Measurements from ENCODE around the gene MAP3K2. TPM values are rescaled to one million over a fixed set of nuclear protein-coding genes. Genes with fewer than 3 reads are reported as not detected.
"Not testable (repeated sequence)": the region's sequence is repeated elsewhere in the genome, so short reads cannot be mapped to it uniquely, and the experiment has no call there.

Gene MAP3K2
- total RNA-seq, 1 donor from 2014 or later = 42.2 TPM

DNA sequence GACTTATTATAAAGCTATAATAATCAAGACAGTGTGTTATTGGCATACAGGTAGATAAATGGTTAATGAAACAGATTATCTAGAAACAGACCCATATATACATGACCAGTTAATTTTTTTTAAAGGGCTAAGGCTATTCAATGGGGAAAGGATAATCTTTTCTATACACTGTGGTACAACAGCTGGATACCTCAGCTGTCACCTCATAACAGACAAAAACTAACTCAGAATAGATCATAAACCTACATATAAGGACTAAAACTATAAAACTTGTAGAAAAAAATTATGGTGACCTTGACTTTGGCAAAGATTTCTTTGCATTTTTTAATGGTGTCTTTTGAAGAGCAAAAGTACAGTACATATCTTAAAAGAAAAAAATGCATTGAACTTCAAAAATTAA, 30.2 kb downstream of the MAP3K2 start:
- TF ChIP-seq, protein P1, sequence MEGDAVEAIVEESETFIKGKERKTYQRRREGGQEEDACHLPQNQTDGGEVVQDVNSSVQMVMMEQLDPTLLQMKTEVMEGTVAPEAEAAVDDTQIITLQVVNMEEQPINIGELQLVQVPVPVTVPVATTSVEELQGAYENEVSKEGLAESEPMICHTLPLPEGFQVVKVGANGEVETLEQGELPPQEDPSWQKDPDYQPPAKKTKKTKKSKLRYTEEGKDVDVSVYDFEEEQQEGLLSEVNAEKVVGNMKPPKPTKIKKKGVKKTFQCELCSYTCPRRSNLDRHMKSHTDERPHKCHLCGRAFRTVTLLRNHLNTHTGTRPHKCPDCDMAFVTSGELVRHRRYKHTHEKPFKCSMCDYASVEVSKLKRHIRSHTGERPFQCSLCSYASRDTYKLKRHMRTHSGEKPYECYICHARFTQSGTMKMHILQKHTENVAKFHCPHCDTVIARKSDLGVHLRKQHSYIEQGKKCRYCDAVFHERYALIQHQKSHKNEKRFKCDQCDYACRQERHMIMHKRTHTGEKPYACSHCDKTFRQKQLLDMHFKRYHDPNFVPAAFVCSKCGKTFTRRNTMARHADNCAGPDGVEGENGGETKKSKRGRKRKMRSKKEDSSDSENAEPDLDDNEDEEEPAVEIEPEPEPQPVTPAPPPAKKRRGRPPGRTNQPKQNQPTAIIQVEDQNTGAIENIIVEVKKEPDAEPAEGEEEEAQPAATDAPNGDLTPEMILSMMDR (IDR thresholded peaks at IDR 0.05; ENCODE audit: insufficient read depth, low read length, poor library complexity, severe bottlenecking) = no peak
- H3K36me3 ChIP-seq (ENCODE audit: control insufficient read depth, insufficient read depth, low read length) = no peaks in the 10 kb centered on the region
- H3K27me3 ChIP-seq (ENCODE audit: control insufficient read depth, insufficient read depth, low read length) = no peaks in the 10 kb centered on the region
- H3K4me3 ChIP-seq (ENCODE audit: low read depth, low read length) = no peak overlapping the region
- DNase-seq (ENCODE audit: low read depth) = no peak

DNA sequence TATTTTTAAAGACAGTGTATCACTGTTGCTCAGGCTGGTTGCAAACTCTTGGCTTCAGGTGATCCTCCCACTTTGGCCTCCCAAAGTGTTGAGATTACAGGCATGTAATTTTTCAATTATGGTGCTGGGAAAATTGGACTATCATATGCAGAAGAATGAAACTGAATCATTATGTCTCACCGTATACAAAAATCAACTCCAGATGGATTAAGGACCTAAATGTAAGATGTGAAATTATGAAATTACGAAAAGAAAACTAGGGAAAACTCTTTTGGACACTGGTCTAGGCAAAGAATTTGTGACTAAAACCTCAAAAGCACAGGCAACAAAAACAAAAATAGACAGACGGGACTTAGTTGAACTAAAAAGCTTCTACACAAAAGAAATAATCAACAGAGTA, 31.2 kb downstream of the MAP3K2 start:
- Histone ChIP-seq H3K36me3 (ENCODE audit: control insufficient read depth, insufficient read depth, low read length) (no peaks in the 10 kb centered on the region), H3K27me3 (ENCODE audit: control insufficient read depth, insufficient read depth, low read length) (no peaks in the 10 kb centered on the region), H3K4me3 (ENCODE audit: low read depth, low read length) (no peak overlapping the region)
- TF ChIP-seq, protein P1 (IDR thresholded peaks at IDR 0.05; ENCODE audit: insufficient read depth, low read length, poor library complexity, severe bottlenecking) = no peak
- no peak for DNase-seq (ENCODE audit: low read depth)

DNA sequence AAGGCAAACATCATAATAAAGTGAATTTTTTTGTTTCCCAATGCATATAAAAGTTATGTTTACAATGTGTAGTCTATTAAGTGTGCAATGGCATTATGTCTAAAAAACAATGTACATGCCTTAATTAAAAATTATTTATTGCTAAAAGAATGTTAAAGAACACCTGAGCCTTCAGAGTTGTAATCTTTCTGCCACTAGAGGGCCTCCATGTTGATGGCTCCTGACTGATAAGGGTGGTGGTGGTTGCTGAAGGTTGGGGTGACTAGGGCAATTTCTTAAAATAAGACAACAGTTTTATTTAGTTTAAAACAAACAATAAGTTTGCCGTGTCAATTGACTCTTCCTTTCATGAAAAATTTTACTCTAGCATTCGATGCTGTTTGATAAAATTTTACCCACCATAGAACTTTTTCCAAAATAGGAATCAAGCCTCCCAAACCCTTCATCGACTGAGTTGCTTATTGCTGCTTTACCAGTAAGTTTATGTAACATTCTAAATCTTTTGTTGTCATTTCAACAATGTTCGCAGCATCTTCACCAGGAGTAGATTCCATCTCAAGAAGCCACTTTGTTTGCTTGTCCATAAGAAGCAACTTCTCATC, 32.3 kb downstream of the MAP3K2 start:
- DNase-seq (ENCODE audit: low read depth) = no peak
- Histone ChIP-seq H3K36me3 (ENCODE audit: control insufficient read depth, insufficient read depth, low read length) (no peaks in the 10 kb centered on the region), H3K4me3 (ENCODE audit: low read depth, low read length) (no peak overlapping the region), H3K27me3 (ENCODE audit: control insufficient read depth, insufficient read depth, low read length) (no peaks in the 10 kb centered on the region)
- TF ChIP-seq, protein P1 (IDR thresholded peaks at IDR 0.05; ENCODE audit: insufficient read depth, low read length, poor library complexity, severe bottlenecking) = peak; percentile 64

DNA sequence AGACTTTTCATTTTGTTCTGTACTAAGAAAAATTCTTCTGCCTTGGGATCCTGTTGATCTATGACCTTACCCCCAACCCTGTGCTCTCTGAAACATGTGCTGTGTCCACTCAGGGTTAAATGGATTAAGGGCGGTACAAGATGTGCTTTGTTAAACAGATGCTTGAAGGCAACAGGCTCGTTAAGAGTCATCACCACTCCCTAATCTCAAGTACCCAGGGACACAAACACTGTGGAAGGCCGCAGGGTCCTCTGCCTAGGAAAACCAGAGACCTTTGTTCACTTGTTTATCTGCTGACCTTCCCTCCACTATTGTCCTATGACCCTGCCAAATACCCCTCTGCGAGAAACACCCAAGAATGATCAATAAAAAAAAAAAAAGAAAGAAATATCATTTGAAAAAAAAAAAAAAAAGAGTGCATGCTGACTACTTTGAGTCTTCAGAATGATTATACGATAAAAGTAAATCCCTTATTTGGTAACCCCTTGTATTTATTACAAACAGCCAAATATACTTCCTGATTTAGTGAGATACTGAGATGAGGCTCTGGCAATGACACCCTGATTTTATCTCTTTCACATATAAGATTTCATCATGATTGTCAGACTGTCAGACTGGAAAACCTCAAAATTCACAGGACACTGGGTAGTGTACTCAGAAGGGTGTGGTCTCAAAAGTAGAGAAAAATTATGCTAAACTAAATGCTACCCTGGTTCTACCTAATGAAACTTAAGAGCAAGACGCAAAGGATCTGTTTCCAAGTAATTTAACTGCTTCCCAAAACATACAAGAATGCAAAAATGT, 33.7 kb downstream of the MAP3K2 start:
- H3K27me3 ChIP-seq (ENCODE audit: control insufficient read depth, insufficient read depth, low read length); DNase-seq (ENCODE audit: low read depth); H3K36me3 ChIP-seq (ENCODE audit: control insufficient read depth, insufficient read depth, low read length); H3K4me3 ChIP-seq (ENCODE audit: low read depth, low read length): not testable (repeated sequence)

DNA sequence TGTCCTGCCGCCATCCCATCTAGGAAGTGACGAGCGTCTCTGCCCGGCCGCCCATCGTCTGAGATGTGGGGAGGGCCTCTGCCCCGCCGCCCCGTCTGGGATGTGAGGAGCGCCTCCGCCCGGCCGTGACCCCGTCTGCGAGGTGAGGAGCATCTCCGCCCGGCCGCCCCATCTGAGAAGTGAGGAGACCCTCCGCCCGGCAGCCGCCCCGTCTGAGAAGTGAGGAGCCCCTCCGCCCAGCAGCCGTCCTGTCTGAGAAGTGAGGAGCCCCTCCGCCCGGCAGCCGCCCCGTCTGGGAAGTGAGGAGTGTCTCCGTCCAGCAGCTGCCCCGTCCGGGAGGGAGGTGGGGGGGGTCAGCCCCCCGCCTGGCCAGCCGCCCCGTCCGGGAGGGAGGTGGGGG, 34.6 kb downstream of the MAP3K2 start:
- not testable (repeated sequence) for H3K27me3 ChIP-seq (ENCODE audit: control insufficient read depth, insufficient read depth, low read length); H3K36me3 ChIP-seq (ENCODE audit: control insufficient read depth, insufficient read depth, low read length); H3K4me3 ChIP-seq (ENCODE audit: low read depth, low read length); DNase-seq (ENCODE audit: low read depth)

DNA sequence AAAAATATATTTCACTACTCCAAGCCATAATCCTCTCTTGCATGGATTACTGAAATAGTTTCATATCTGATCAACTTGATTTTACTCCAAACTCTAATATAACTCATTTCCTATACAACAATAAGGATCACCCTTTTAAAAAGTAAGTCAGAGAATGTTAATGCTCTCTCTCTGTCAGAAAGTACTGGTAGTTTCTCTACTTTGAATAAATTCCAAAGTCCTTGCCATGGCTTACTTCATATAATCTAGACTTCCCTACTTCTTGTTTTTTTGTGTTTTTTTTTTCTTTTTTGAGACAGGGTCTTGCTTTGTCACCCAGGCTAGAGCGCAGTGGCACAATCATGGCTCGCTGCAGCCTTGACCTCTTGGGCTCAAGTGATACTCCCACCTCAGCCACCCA, 36.2 kb downstream of the MAP3K2 start:
- DNase-seq (ENCODE audit: low read depth) = no peak
- no peak overlapping the region for H3K4me3 ChIP-seq (ENCODE audit: low read depth, low read length)
- no peaks in the 10 kb centered on the region for H3K36me3 ChIP-seq (ENCODE audit: control insufficient read depth, insufficient read depth, low read length)
- H3K27me3 ChIP-seq (ENCODE audit: control insufficient read depth, insufficient read depth, low read length) = no peaks in the 10 kb centered on the region
- TF ChIP-seq, protein P1 (IDR thresholded peaks at IDR 0.05; ENCODE audit: insufficient read depth, low read length, poor library complexity, severe bottlenecking) = no peak
